ENCODE measurements around the gene FLACC1.
"Not testable (repeated sequence)": the region's sequence is repeated elsewhere in the genome, so short reads cannot be mapped to it uniquely, and the experiment has no call there.

Gene FLACC1

GRCh38 chr2:201242571-201243277 lies 114.4 kb downstream of the FLACC1 start:
- TF ChIP-seq POLR2A (IDR thresholded peaks at IDR 0.05; ENCODE audit: low read length) (peak; percentile 7), GATA1 (IDR thresholded peaks at IDR 0.05; ENCODE audit: low read depth, low read length) (no peak)
- no peak for DNase-seq

GRCh38 chr2:201239167-201239935 lies 117.8 kb downstream of the FLACC1 start:
- not testable (repeated sequence) for DNase-seq

Data from erythroblast (primary cell).